Astrocyte (in vitro differentiated cells and primary cell): ENCODE results near the gene ATRAID.

ENCODE experiments used
- CTCF ChIP-seq: IDR thresholded peaks from 2 replicates; pipeline ENCODE4 v1.5.1; 2011; ENCODE audit warnings: low read depth, mild to moderate bottlenecking, inconsistent platforms, low read length, moderate library complexity; ENCODE audit not compliant: insufficient read depth
- EZH2 ChIP-seq: IDR thresholded peaks from 2 replicates; pipeline ENCODE4 v1.6.1; 2012; ENCODE audit warnings: mild to moderate bottlenecking, low read length, inconsistent platforms; ENCODE audit not compliant: insufficient read depth

- TF ChIP-seq CTCF (no peak), EZH2 (no peak)
These were observed 21.5 kb downstream of the ATRAID start for GRCh38 chr2:27233341-27233740.
